ENCODE data around the gene SLC30A3.
"Not testable (repeated sequence)": the region's sequence is repeated elsewhere in the genome, so short reads cannot be mapped to it uniquely, and the experiment has no call there.

Gene SLC30A3

DNA sequence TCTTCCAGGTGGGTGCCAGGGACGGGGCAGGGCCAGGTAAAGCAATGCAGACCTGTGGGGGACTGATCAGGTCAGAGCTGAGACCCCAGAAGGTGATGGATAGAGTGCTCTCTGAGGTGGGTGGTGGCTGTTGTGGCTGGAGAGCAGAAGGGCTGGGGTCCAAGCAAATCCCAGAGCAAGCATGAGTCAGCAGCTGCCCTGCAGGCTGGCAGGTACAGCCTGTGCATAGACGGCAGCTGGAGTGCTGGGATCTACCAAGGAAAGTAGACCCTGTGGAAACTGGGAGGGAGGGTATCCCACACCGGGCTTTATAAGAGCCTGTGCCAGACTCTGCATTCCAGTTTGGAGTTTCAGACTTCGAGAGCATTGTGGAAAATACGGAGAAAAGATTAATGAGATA, 20.0 kb upstream of the SLC30A3 start:
- H3K27ac ChIP-seq = peak overlapping the region; percentile 11; the same call in 1 of the 2 replicates
- TF ChIP-seq, protein P1, sequence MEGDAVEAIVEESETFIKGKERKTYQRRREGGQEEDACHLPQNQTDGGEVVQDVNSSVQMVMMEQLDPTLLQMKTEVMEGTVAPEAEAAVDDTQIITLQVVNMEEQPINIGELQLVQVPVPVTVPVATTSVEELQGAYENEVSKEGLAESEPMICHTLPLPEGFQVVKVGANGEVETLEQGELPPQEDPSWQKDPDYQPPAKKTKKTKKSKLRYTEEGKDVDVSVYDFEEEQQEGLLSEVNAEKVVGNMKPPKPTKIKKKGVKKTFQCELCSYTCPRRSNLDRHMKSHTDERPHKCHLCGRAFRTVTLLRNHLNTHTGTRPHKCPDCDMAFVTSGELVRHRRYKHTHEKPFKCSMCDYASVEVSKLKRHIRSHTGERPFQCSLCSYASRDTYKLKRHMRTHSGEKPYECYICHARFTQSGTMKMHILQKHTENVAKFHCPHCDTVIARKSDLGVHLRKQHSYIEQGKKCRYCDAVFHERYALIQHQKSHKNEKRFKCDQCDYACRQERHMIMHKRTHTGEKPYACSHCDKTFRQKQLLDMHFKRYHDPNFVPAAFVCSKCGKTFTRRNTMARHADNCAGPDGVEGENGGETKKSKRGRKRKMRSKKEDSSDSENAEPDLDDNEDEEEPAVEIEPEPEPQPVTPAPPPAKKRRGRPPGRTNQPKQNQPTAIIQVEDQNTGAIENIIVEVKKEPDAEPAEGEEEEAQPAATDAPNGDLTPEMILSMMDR (conservative IDR thresholded peaks at IDR 0.05) = no peak

DNA sequence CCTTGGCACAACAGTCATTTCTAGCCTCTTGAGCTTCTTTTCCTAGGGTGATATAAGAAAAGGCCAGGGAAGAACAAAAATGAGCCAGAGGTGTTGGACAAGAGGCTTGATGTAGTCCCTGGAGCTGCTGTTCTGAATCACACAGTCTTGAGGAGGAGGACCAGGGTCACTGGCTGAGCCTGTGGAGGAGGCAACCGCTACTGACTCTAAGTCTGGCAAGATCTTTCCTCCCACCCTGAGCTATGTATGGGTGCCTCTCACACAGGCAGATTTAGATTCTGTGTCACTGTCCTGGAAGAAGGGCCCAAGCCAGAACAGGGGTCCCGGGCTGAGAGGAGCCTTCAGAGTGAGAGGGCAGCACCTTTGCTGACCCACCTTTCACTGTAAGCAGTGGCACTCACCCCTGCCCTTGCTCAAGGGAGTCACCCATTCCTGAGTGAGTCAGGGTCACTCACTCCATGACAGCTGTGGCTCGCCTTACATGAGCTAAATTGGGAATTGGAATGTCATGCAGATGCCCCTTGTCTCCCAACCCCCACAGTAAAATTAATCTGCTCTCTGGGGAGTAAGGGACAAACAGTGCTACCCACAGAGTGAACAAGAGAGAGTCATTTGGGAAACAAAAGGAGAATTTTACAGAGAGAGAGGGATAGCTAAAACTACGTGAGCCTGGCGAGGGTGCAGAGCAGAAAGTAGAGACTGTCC, 19.2 kb upstream of the SLC30A3 start, which contains the start of gene TRIM54:
Gene TRIM54, plus strand, starts transcription at position 575 of the 705 bp plus-strand sequence. CDS start 303 bp downstream, outside the sequence.
- TF ChIP-seq, protein P1 (conservative IDR thresholded peaks at IDR 0.05) = no peak
- H3K27ac ChIP-seq = peak within 1 kb of the TSS; percentile 11; the same call in 1 of the 2 replicates

DNA sequence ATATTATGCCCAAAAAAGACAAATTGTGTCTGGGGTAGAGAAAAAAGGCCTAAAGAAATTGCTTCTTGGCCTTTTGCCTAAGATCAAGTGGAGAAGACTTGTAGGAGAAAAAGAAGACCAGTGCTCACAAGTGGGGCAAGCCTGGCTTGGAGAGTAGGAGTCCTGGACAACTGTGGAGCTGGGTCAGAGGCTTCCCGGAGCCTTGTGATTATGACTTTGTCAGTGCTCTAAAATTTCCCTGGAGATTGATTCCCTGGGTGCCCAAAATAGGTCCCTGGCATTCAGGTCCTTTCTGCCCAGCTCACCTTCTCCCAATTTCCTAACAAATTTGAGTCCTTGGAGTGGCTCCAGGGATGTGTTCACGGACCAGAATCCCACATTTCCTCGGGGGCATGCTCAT, 18.6 kb upstream of the SLC30A3 start:
- TF ChIP-seq, protein P1 (conservative IDR thresholded peaks at IDR 0.05) = no peak
- H3K27ac ChIP-seq = no peak overlapping the region

DNA sequence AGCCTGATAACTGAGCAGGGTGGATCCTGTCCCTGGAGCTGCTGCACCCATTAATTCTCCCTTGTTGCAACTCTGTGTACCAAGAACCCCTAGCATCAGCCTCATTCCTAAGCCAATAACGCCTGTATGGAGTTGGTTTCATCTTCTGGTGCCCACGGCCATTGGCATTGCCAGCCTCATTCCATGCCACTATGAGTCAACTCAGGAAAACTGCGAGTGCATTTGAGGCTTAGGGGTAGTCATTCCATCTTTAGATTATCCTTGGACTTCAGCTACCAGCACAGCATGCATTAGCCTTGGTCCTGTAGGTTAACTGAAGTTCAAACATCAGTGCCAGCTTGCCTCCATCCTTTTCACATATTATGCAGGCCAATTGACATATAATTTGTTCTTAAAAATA, 18.0 kb upstream of the SLC30A3 start:
- no peak overlapping the region for H3K27ac ChIP-seq

DNA sequence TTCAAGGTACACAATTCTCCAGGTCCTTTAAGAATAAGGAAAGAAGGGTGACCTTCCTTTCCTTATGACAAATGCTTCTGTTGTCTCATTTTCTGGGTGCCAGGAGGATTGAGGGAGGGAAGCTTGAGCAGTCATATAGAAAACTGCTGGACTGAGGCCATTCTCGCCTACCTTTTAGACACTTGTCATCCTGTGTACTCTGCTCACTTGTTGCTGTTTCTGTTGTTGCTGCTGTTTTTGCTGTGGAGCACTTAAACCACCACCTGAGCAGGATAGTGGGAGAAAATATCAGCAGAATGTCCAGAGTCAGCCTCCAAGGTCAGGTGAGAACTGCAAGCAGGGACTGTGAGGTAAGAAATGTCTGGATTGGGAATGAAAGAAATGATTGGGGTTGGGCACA, 15.2 kb upstream of the SLC30A3 start:
- TF ChIP-seq, protein P1 (conservative IDR thresholded peaks at IDR 0.05) = no peak
- H3K27ac ChIP-seq = no peak overlapping the region

More for the DNA sequence above, 18.0 kb upstream of the SLC30A3 start:
- TF ChIP-seq, protein P1 (conservative IDR thresholded peaks at IDR 0.05) = no peak

DNA sequence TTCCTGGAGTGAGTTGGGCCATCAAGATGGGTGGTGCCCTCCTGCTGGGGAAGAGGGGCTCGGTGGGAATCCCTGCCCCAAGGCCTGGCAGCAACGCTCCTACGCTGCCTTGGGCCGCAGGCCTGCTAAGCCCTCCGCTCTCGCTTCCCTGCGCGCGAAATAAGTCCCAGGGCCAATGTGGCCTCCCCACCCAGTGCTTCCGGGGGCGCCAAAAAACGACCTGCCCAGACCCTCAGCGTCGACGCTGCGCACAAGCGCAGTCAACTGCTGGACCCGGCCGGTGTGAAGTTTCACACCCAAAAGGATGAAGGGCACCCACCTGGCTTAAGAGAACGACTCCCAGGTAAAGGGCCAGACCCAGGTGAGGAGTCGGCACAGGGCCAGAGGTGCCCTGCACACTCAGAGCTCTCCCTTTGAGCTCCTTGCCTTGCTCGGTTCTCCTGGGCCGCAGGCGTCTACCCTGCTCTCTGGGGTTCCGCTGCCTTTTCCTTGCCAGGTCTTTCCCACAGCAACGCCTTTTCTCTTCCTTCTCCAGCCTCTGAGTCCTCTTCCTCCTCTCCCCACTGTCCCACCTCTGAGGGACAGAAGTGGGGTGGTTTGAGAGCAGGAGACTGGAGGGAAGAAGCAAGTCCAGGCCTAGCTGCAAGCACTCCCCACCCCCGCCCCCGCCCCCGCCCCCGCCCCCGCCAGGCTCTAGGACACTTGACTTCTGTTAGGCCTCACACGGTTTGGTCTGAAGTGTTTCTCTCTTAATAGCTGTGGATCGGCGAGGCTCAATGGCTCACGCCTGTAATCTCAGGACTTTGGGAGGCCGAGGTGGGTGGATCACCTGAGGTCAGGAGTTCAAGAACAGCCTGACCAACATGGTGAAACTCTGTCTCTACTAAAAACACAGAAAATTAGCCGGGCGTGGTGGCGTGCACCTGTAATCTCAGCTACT, 12.6 kb upstream of the SLC30A3 start, which contains the start of gene DNAJC5G:
Gene DNAJC5G, plus strand, starts transcription at position 223 of the 940 bp plus-strand sequence. CDS start 1,296 bp downstream, outside the sequence.
- no peak within 1 kb of the TSS for H3K27ac ChIP-seq
- TF ChIP-seq, protein P1 (conservative IDR thresholded peaks at IDR 0.05) = no peak

DNA sequence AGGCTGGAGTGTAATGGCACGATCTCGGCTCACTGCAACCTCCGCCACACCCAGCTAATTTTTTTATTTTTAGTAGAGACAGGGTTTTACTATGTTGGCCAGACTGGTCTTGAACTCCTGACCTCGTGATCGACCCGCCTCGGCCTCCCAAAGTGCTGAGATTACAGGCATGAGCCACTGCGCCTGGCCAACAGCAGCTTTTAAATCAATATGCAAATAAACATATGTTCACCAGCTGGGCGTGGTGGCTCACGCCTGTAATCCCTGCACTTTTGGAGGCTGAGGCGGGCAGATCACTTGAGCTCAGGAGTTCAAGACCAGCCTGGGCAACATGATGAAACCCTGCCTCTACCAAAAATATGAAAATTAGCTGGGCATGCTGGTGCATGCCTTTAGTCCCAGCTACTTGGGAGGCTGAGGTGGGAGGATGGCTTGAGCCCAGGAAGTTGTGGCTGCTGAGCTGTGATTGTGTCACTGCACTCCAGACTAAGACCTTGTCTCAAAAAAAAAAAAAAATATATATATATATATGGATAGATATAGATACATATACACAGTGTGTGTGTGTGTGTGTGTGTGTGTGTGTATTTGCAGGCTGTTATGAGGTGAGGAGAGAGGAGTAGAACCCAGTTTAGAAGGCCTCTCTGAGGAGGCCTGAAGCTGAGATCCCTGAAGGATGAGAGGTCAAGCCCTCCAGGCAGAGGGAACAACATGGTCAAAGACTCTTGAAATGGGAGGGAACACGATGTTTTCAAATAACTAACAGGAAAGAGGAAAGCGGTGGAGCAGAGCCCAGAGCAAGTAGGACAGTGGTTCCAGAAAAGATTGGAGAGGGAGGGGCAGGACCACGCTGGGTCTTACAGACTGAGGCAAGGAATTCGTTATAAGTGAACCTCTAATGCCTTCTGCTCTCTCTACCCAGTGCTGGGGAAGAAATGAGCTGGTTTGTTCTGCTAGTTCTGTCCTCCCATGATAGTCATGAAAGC, 10.0 kb upstream of the SLC30A3 start:
- not testable (repeated sequence) for H3K27ac ChIP-seq

Data from VCaP (cell line).